DMS53 treated with DMSO at 0.1 percent for 48 hours (cell line): Measurements from ENCODE around the gene PCDH12.
A peak's percentile ranks its signal among the peaks of the same experiment; 100 is the strongest.

Experiments used
- DNase-seq: peaks from one replicate; lab custom pipeline; 2025; ENCODE audit not compliant: unreplicated experiment; lab: John Stamatoyannopoulos, UW

The PCDH12 gene

GRCh38 chr5:141966963-141967333, 8.9 kb upstream of the PCDH12 start:
- DNase-seq = no peak

- no peak for DNase-seq
Measured at GRCh38 chr5:141966275-141966962, 8.4 kb upstream of the PCDH12 start.

- no peak for DNase-seq
Measured at GRCh38 chr5:141965071-141965470, 7.1 kb upstream of the PCDH12 start.

- DNase-seq = no peak
Measured at GRCh38 chr5:141963701-141964100, 5.7 kb upstream of the PCDH12 start.

- no peak for DNase-seq
Measured at GRCh38 chr5:141961466-141961865, 3.5 kb upstream of the PCDH12 start.

- peak; percentile 92 for DNase-seq
Measured at GRCh38 chr5:141960449-141961323, 2.7 kb upstream of the PCDH12 start.

- no peak for DNase-seq
Measured at GRCh38 chr5:141960018-141960417, 2.0 kb upstream of the PCDH12 start.

GRCh38 chr5:141958546-141959172, 657 bp upstream of the PCDH12 start:
- DNase-seq = no peak

GRCh38 chr5:141957367-141957996, 520 bp downstream of the PCDH12 start:
- DNase-seq = no peak

- DNase-seq = no peak
Measured at GRCh38 chr5:141954194-141954593, 3.8 kb downstream of the PCDH12 start.

- DNase-seq = no peak
Measured at GRCh38 chr5:141952020-141952419, 6.0 kb downstream of the PCDH12 start.

GRCh38 chr5:141951332-141951781, 6.6 kb downstream of the PCDH12 start:
- DNase-seq = no peak

- DNase-seq = no peak
Measured at GRCh38 chr5:141950207-141951005, 7.6 kb downstream of the PCDH12 start.

- DNase-seq = no peak
Measured at GRCh38 chr5:141949511-141949910, 8.5 kb downstream of the PCDH12 start.

GRCh38 chr5:141948812-141949211, 9.2 kb downstream of the PCDH12 start:
- DNase-seq = no peak

- DNase-seq = no peak
Measured at GRCh38 chr5:141947316-141947715, 10.7 kb downstream of the PCDH12 start.

GRCh38 chr5:141945511-141946051, 12.4 kb downstream of the PCDH12 start:
- DNase-seq = no peak

- no peak for DNase-seq
Measured at GRCh38 chr5:141944076-141944475, 13.9 kb downstream of the PCDH12 start.

- no peak for DNase-seq
Measured at GRCh38 chr5:141942185-141942857, 15.7 kb downstream of the PCDH12 start.

- DNase-seq = no peak
Measured at GRCh38 chr5:141941779-141942178, 16.2 kb downstream of the PCDH12 start.
